Muscle layer of colon (tissue), 2 donors: ENCODE data around the gene UBAC2.

ENCODE experiments used
- H3K27ac ChIP-seq: one replicate; pipeline ENCODE4 v1.7.0; 2013; ENCODE audit warnings: low read depth, mild to moderate bottlenecking, low read length, moderate library complexity
- H3K27me3 ChIP-seq, 2 donors: one replicate each; pipeline ENCODE4 v1.7.0; 2013; ENCODE audit warnings: low read length in 2 of 2, mild to moderate bottlenecking in 2 of 2; ENCODE audit not compliant: insufficient read depth in 2 of 2, control insufficient read depth in 1 of 2
- H3K36me3 ChIP-seq: one replicate; pipeline ENCODE4 v1.7.0; 2013; ENCODE audit warnings: mild to moderate bottlenecking, low read length; ENCODE audit not compliant: insufficient read depth
- H3K4me1 ChIP-seq: one replicate; pipeline ENCODE4 v1.7.0; 2013; ENCODE audit warnings: mild to moderate bottlenecking, low read length; ENCODE audit not compliant: insufficient read depth
- H3K4me3 ChIP-seq, 2 donors: one replicate each; pipeline ENCODE4 v1.7.0; 2013; ENCODE audit warnings: low read length in 2 of 2, low read depth in 1 of 2, mild to moderate bottlenecking in 1 of 2, moderate library complexity in 1 of 2
- H3K9ac ChIP-seq: one replicate; pipeline ENCODE4 v1.7.0; 2013; ENCODE audit warnings: low read length
- H3K9me3 ChIP-seq: one replicate; pipeline ENCODE4 v1.7.0; 2013; ENCODE audit warnings: mild to moderate bottlenecking, low read length
- donor health status: abdominal sarcoma.
- donor health status: Adenocarcinoma of cecum.

UBAC2 gene

DNA sequence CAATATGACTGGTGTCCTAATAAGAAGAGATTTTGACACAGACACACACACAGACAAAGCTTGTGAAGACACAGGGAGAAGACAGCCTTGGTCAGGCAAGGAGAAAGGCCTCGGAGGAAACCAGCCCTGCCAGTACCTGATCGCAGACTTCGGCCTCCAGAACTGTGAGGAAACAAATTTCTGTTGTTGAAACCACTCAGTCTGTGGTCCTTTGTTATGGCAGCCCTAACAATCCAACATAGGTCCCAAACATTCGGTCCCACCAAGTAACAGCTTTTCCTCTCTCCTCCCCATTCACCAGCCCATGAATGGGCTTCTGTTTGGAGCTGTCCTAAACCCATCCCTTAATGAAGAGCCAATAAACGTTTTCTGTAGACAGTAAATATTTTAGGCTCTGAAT, 36.4 kb upstream of the UBAC2 start:
- H3K9ac ChIP-seq: no peak overlapping the region
- H3K9me3 ChIP-seq: no peaks in the 10 kb centered on the region
- H3K36me3 ChIP-seq: no peaks in the 10 kb centered on the region
- no peaks in the 10 kb centered on the region for H3K27me3 ChIP-seq
- H3K4me1 ChIP-seq: no peaks in the 10 kb centered on the region
- H3K4me3 ChIP-seq: no peak overlapping the region
- H3K27ac ChIP-seq: no peak overlapping the region

DNA sequence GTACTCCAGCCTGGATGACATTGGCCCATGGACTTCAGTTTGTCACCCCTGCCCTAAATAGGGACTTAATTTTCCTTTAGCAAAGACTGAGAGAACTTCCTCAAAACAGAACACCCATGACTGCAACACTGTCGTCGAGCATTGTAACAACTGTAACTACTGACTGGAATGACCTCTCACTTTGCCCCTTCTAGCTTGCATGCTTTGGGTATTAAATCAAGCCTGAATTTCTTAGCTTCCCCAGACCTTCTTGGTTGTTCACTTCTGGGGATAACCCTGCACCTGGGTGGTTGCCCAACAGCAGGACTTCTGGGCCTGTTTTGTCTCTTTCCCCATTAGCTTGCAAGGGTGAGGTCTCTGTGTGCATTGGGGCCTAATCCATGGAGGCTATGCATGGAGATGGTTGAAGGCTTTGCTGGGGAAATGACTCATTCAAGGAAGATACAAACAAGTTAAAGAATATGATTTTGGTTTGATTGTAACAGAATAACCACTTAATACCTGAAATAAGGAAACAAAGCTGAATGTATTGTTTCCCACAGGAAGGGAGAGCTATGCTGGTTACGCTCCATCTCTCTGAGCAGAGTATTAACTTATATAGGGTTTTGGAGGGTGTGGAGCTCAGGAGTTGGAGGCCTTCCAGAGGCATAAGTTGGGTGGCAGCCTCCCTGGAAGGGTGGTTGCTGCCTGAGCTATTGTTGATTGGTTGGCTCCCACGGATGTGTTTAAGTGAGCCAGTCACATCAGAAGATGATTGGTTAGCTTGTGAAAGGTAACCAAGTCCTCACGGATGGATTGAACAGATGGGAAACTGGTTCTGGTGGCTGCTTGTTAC, 34.7 kb upstream of the UBAC2 start:
- H3K27ac ChIP-seq: no peak overlapping the region
- no peaks in the 10 kb centered on the region for H3K27me3 ChIP-seq
- H3K4me1 ChIP-seq: no peaks in the 10 kb centered on the region
- no peak overlapping the region for H3K9ac ChIP-seq
- no peaks in the 10 kb centered on the region for H3K36me3 ChIP-seq
- no peak overlapping the region for H3K4me3 ChIP-seq
- H3K9me3 ChIP-seq: no peaks in the 10 kb centered on the region

DNA sequence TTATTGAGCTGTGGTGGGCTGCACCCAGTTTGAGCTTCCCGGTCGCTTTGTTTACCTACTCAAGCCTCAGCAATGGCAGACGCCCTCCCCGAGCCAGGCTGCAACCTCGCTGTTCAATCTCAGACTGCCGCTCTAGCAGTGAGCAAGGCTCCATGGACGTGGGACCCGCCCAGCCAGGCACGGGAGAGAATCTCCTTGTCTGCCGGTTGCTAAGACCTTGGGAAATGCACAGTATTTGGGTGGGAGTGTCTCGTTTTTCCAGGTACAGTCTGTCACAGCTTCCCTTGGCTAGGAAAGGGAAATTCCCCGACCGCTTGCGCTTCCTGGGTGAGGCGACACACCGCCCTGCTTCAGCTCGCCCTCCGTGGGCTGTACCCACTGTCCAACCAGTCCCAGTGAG, 27.7 kb upstream of the UBAC2 start:
- H3K27me3 ChIP-seq: peaks cover 0 to 6% of the 10 kb centered on the region in 2 donors
- H3K9me3 ChIP-seq: no peaks in the 10 kb centered on the region
- H3K27ac ChIP-seq: no peak overlapping the region
- H3K4me1 ChIP-seq: no peaks in the 10 kb centered on the region
- H3K36me3 ChIP-seq: no peaks in the 10 kb centered on the region
- H3K4me3 ChIP-seq: no peak overlapping the region
- no peak overlapping the region for H3K9ac ChIP-seq

DNA sequence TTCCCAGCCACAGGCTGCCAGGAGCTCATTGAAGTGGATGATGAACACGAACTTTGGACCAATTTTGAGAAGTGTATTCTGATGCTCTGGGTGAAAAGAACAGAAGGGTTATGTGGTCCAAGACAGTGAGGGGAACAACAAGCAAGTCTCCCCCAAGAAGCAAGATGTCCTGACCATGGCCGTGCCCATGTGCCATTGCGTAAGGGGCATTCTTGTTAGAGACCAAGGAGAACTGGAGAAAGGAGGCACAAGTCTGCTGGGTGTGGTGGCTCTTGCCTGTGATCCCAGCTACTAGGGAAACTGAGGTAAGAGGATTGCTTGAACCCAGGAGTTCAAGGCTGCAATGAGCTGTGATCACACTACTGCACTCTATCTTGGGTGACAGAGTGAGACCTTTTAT, 27.0 kb upstream of the UBAC2 start:
- Histone ChIP-seq H3K4me1 (no peaks in the 10 kb centered on the region), H3K27ac (no peak overlapping the region), H3K4me3 (no peak overlapping the region), H3K9ac (no peak overlapping the region), H3K27me3 (peaks cover 0 to 6% of the 10 kb centered on the region in 2 donors), H3K36me3 (no peaks in the 10 kb centered on the region), H3K9me3 (no peaks in the 10 kb centered on the region)

DNA sequence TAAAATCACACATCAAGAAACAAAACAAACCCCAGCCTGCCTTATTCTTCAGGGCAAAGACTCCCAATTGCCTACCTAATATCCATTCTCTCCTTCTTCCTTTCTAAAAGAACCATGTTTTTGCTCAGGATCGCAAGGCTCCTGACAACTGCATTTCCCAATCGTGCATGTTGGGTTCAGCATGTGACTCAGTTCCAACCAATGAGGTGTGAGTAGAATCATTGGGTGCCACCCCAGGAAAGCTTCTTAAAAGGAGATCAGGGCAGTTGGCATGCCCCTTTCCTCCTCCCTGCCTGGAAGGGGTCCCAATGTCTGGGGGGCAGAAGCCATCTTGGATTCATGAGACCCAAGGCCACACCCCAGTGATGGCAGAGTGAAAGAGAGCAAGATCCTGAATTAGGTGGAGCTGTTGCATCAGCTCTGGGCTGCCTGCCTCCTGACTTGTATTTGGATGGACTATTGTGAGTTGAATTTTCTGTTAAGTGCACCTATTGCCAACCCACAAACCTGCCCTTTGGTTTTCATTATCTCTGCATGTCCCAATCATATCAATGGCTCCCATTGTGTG, 26.0 kb upstream of the UBAC2 start:
- H3K4me3 ChIP-seq: no peak overlapping the region
- no peaks in the 10 kb centered on the region for H3K36me3 ChIP-seq
- no peaks in the 10 kb centered on the region for H3K9me3 ChIP-seq
- H3K27ac ChIP-seq: no peak overlapping the region
- H3K9ac ChIP-seq: no peak overlapping the region
- H3K27me3 ChIP-seq: peaks cover 0 to 6% of the 10 kb centered on the region in 2 donors
- H3K4me1 ChIP-seq: no peaks in the 10 kb centered on the region

DNA sequence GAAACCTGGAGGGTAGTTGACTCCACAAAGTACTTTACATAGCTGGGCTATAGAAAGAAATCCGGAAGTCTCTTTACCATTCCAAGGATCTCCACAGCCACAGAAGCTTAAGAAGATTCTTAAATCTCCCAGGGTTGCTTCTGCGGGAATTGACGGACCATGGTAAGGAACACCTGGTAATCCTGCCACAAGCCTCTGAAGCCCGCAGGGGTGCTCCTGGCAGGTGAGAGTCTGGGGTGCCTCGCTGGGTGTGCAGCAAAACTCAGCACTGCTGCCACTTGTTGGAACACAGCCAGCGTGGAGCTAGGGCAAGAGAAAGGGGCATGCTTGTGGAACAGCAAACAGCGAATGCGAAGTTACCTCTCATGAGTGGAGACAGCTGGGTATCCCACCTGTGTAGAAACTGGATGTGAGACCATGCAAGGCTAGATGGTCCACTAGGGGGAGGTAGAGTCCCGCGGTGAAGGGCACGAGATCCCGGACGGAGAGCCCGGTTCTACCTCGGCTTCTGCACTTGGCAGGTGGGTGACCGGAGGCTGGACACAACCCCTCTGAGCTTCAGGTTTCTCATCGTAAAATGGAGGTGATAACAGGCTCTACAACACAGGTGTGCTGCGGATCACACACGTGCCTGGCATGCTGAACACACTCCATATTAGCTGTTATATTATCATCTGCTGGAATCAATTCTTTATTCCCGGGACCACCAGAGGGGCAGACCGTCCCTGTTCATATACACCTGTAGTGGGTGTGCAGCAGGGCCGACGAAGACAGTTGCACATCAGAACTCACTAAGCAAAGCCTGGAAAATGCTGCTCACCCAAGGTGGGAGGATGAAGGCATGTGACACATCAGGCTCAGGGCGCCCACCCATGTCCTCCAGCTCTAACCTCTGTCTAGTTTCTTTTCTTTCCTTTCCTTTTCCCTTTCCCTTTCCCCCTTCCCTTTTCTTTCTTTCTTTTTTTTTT, 24.1 kb upstream of the UBAC2 start:
- H3K9ac ChIP-seq: no peak overlapping the region

DNA sequence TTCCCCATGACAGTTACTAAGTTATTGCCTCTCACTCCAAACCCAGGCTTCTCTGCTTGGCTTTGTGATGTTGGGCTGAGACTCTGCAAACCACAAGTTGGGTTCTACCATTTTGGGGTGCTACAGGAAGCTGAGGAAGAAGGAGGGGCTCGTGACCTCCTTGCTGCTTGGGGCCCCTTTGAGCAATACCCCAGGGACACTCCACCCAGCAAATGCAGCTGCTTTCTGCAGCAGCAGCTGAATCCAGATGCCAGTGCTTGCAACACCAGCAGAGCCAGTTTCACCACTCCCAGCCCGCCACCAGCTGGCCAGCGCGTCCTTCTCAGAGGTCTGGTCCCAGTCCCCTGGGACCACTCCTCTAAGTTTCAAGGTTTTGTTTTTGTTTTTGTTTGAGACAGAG, 22.0 kb upstream of the UBAC2 start:
- Histone ChIP-seq H3K4me3 (no peak overlapping the region), H3K36me3 (no peaks in the 10 kb centered on the region), H3K27ac (no peak overlapping the region), H3K27me3 (peaks cover 0 to 6% of the 10 kb centered on the region in 2 donors), H3K9me3 (no peaks in the 10 kb centered on the region), H3K9ac (no peak overlapping the region), H3K4me1 (no peaks in the 10 kb centered on the region)

More for the DNA sequence above, 24.1 kb upstream of the UBAC2 start:
- H3K4me3 ChIP-seq: peak overlapping the region in 1 of 2 donors; percentile 6
- H3K27me3 ChIP-seq: peaks cover 0 to 6% of the 10 kb centered on the region in 2 donors
- no peaks in the 10 kb centered on the region for H3K36me3 ChIP-seq
- H3K9me3 ChIP-seq: no peaks in the 10 kb centered on the region
- H3K4me1 ChIP-seq: no peaks in the 10 kb centered on the region
- no peak overlapping the region for H3K27ac ChIP-seq

DNA sequence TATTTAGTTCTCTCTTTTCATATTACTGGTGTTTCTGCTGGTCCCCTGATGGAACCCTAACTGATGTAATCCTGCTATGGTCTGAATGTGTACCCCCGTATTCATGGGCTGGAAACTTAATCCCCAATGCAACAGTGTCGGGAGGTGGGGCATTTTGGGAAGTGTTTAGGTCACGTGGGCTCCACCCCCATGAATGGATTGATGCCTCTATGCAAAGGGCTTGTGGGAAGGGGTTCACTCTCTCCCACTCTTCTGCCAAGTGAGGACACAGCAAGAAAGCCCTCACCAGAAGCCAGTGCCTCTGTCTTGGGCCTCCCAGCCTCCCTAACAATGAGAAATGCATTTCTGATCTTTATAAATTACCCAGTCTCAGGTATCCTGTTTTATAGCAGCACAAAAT, 21.2 kb upstream of the UBAC2 start:
- H3K9me3 ChIP-seq: no peaks in the 10 kb centered on the region
- no peak overlapping the region for H3K9ac ChIP-seq
- no peak overlapping the region for H3K4me3 ChIP-seq
- no peaks in the 10 kb centered on the region for H3K36me3 ChIP-seq
- H3K4me1 ChIP-seq: no peaks in the 10 kb centered on the region
- H3K27me3 ChIP-seq: peaks cover 0 to 6% of the 10 kb centered on the region in 2 donors
- H3K27ac ChIP-seq: no peak overlapping the region

DNA sequence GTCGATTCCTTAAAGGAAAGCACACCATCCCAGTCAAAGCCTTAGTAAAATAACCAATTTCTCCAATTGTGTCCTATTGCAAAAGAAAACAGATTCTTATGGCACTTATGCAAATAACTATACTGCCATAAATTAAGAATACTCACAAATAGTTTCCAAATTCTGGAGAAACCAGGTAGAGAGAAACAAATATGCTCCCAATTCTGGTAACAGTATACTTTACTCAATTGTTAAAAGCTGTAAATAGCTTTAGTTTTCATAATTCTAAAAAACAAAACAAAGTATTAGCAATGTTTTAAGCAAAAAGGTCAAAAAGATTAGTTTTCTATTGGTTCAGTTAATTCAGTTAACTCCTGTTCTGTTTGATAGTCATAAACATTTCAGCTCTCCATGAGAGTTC, 18.2 kb upstream of the UBAC2 start:
- no peaks in the 10 kb centered on the region for H3K9me3 ChIP-seq
- no peak overlapping the region for H3K27ac ChIP-seq
- H3K4me3 ChIP-seq: no peak overlapping the region
- no peaks in the 10 kb centered on the region for H3K4me1 ChIP-seq
- no peaks in the 10 kb centered on the region for H3K27me3 ChIP-seq
- no peaks in the 10 kb centered on the region for H3K36me3 ChIP-seq
- no peak overlapping the region for H3K9ac ChIP-seq

DNA sequence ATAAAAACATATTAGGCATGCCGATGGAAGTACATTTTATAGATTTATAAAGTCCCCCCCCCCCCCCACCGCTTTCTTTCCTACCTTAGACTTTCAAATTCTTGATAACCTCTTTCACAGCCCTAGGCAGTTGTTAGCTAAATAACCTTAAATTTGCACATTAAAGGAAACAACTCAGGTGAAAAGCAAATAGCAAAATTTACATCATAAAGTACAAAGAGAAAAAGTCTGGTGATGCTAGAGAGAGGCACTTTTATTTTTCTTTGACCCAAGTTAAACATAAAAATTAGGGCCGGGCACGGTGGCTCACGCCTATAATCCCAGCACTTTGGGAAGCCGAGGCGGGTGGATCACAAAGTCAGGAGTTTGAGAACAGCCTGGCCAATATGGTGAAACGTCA, 15.0 kb upstream of the UBAC2 start:
- no peak overlapping the region for H3K9ac ChIP-seq
- no peaks in the 10 kb centered on the region for H3K4me1 ChIP-seq
- no peaks in the 10 kb centered on the region for H3K36me3 ChIP-seq
- no peaks in the 10 kb centered on the region for H3K27me3 ChIP-seq
- no peak overlapping the region for H3K27ac ChIP-seq
- H3K9me3 ChIP-seq: no peaks in the 10 kb centered on the region
- H3K4me3 ChIP-seq: no peak overlapping the region
